ENCODE results near the gene CPE. TPM values are rescaled to one million over a fixed set of nuclear protein-coding genes. Genes with fewer than 3 reads are reported as not detected.

CPE gene
- total and polyA plus RNA-seq, 10 of the 15 experiments (the other 5 are each of a cell fraction or from before 2014, with no cell fraction given) = 0.05 to 0.14 TPM; not detected in 8

DNA sequence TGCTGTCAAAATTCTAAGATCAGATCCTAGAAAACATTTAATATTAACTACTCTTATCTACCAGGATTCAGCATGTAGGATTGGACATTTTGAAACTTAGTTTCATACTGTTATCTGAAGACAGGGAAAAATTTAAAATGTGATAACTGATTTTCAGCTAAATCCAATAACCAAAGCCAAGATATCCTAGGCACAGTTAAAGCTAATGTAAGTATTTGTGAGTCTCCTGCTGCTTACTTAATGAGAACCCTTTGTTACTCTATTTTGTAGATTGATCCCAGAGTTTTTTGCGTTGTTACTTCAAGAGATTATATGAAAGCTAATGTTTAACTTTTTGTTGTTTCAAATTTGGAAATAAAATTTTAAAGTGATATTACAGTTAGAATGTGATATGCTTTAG is 2.0 kb downstream of the CPE start:
- in situ Hi-C loops (cut with MboI) (no loop called here), intact Hi-C loops (cut with micrococcal nuclease; ENCODE audit: unreplicated experiment) (no loop called here)
- no peak for FAIRE-seq
- H3K27me3 ChIP-seq (replicated peaks in 1 of 2; ENCODE audit: control insufficient read depth in 2 of 2, insufficient read depth in 2 of 2, low read length in 1 of 2) = peaks cover 0 to 19% of the 10 kb centered on the region in 2 experiments; a peak in 3 of 4 replicates
- no TSS peak for BruUV-seq (replicated peaks)
- no peaks in the 10 kb centered on the region for H3K9me3 ChIP-seq (replicated peaks; ENCODE audit: control insufficient read depth, insufficient read depth, low read length)
- TF ChIP-seq, protein P1, sequence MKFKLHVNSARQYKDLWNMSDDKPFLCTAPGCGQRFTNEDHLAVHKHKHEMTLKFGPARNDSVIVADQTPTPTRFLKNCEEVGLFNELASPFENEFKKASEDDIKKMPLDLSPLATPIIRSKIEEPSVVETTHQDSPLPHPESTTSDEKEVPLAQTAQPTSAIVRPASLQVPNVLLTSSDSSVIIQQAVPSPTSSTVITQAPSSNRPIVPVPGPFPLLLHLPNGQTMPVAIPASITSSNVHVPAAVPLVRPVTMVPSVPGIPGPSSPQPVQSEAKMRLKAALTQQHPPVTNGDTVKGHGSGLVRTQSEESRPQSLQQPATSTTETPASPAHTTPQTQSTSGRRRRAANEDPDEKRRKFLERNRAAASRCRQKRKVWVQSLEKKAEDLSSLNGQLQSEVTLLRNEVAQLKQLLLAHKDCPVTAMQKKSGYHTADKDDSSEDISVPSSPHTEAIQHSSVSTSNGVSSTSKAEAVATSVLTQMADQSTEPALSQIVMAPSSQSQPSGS (IDR thresholded peaks at IDR 0.05; ENCODE audit: low read length) = no peak
- TF ChIP-seq BACH1 (IDR thresholded peaks at IDR 0.05; ENCODE audit: borderline replicate concordance) = no peak
- TF ChIP-seq JUNB (IDR thresholded peaks at IDR 0.05) = no peak
- no peak for TF ChIP-seq NR2F1 (conservative IDR thresholded peaks at IDR 0.05)
- TF ChIP-seq ATF7 (IDR thresholded peaks at IDR 0.05; ENCODE audit: low read depth) = no peak
- no peak for TF ChIP-seq LARP7 (IDR thresholded peaks at IDR 0.05)
- no peak for TF ChIP-seq POLR2A (IDR thresholded peaks at IDR 0.05; ENCODE audit: low read depth, low read length)
- TF ChIP-seq, protein P2, sequence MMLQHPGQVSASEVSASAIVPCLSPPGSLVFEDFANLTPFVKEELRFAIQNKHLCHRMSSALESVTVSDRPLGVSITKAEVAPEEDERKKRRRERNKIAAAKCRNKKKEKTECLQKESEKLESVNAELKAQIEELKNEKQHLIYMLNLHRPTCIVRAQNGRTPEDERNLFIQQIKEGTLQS (IDR thresholded peaks at IDR 0.05; ENCODE audit: borderline replicate concordance, extremely low read depth, low read depth, low read length) = no peak
- no peak for TF ChIP-seq CBFB (IDR thresholded peaks at IDR 0.05; ENCODE audit: low read depth)
- no peak for TF ChIP-seq SP1 (IDR thresholded peaks at IDR 0.05; ENCODE audit: low read depth, low read length)
- no peak for TF ChIP-seq MTA3 (IDR thresholded peaks at IDR 0.05; ENCODE audit: borderline replicate concordance, low read length)
- TF ChIP-seq STAT3 (IDR thresholded peaks at IDR 0.05; ENCODE audit: low read depth, low read length) = no peak
- no peak for TF ChIP-seq SUPT20H (IDR thresholded peaks at IDR 0.05; ENCODE audit: borderline replicate concordance, control insufficient read depth, low read depth, low read length)
- TF ChIP-seq NFIC (IDR thresholded peaks at IDR 0.05; ENCODE audit: low read depth, low read length) = no peak
- no peak overlapping the region for H3K9ac ChIP-seq (ENCODE audit: control insufficient read depth, insufficient read depth, low read length)
- no peak overlapping the region for H2AFZ ChIP-seq (ENCODE audit: control insufficient read depth, low read depth, low read length)
- DNase-seq (ENCODE audit: low read depth, low spot score) = no peak
- RAD21 ChIA-PET (ENCODE audit: unreplicated experiment) = no interaction called here
- no peaks in the 10 kb centered on the region for H4K20me1 ChIP-seq (ENCODE audit: control insufficient read depth, insufficient read depth)
- no peaks in the 10 kb centered on the region for H3K36me3 ChIP-seq (ENCODE audit: control insufficient read depth in 2 of 2, insufficient read depth in 2 of 2, low read length in 1 of 2)
- CTCF ChIA-PET = interaction anchor here (1.1 kb wide), 1 partner anchor 83 kb away, joined by 3 read pairs; no protein-coding TSS in a partner anchor
- WGBS (ENCODE audit: insufficient coverage, insufficient replicate concordance, low lambda C conversion rate, missing lambda C conversion rate) = 91% methylated on average over 1 of the region's 1 CpG
- H3K79me2 ChIP-seq (ENCODE audit: control insufficient read depth, insufficient read depth, low read length) = no peaks in the 10 kb centered on the region
- H3K4me3 ChIP-seq = no peak overlapping the region
- no peak overlapping the region for H3K27ac ChIP-seq (ENCODE audit: control insufficient read depth, insufficient read depth)
- POLR2A ChIA-PET = no interaction called here
- ATAC-seq = no peak
- SMC1A ChIA-PET (ENCODE audit: uncharacterized antibody, unreplicated experiment) = no interaction called here
- H3K4me1 ChIP-seq (ENCODE audit: control insufficient read depth, insufficient read depth, low read length) = no peaks in the 10 kb centered on the region
- H3K4me2 ChIP-seq (ENCODE audit: control insufficient read depth, insufficient read depth) = no peak overlapping the region

Data from GM12878 (cell line).